Measurements from ENCODE around the gene C19orf67.

- no peak for TF ChIP-seq ZNF530 (tag by site-specific recombination; IDR thresholded peaks at IDR 0.05; ENCODE audit: low read depth)
- no peak for TF ChIP-seq ZBTB48 (tag by site-specific recombination; IDR thresholded peaks at IDR 0.05)
- TF ChIP-seq ZFP37 (tag by site-specific recombination; IDR thresholded peaks at IDR 0.05), result no peak
- TF ChIP-seq ZXDB (tag by site-specific recombination; IDR thresholded peaks at IDR 0.05), result no peak
- TF ChIP-seq ZNF223 (tag by site-specific recombination; IDR thresholded peaks at IDR 0.05), result no peak
- no peak for TF ChIP-seq CTCF (tag by site-specific recombination; IDR thresholded peaks at IDR 0.05)
- TF ChIP-seq ZNF140 (tag by site-specific recombination; IDR thresholded peaks at IDR 0.05), result no peak
- TF ChIP-seq, protein P1, sequence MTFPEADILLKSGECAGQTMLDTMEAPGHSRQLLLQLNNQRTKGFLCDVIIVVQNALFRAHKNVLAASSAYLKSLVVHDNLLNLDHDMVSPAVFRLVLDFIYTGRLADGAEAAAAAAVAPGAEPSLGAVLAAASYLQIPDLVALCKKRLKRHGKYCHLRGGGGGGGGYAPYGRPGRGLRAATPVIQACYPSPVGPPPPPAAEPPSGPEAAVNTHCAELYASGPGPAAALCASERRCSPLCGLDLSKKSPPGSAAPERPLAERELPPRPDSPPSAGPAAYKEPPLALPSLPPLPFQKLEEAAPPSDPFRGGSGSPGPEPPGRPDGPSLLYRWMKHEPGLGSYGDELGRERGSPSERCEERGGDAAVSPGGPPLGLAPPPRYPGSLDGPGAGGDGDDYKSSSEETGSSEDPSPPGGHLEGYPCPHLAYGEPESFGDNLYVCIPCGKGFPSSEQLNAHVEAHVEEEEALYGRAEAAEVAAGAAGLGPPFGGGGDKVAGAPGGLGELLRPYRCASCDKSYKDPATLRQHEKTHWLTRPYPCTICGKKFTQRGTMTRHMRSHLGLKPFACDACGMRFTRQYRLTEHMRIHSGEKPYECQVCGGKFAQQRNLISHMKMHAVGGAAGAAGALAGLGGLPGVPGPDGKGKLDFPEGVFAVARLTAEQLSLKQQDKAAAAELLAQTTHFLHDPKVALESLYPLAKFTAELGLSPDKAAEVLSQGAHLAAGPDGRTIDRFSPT (tag by site-specific recombination; IDR thresholded peaks at IDR 0.05), result no peak
- no peak for TF ChIP-seq KLF1 (tag by site-specific recombination; IDR thresholded peaks at IDR 0.05)
These were observed 17.7 kb upstream of the C19orf67 start for GRCh38 chr19:14103310-14103709.
